HG02588 (cell line): Measurements from ENCODE around the gene KRTAP13-3.

Source experiments
- ATAC-seq: cut with Tn5 transposase; IDR thresholded peaks from one replicate; pipeline ENCODE4 v1.9.1; 2021; ENCODE audit warnings: mild to moderate bottlenecking, moderate library complexity; ENCODE audit not compliant: unreplicated experiment

Gene KRTAP13-3

GRCh38 chr21:30425826-30426225 is at the start of gene KRTAP13-3:
TSS of gene KRTAP13-3 (minus strand) at chr21:30425926. CDS start at chr21:30425912, 14 bp downstream.
- no peak for ATAC-seq

- no peak for ATAC-seq
These were observed 43.4 kb upstream of the KRTAP13-3 start for GRCh38 chr21:30468900-30469714.

GRCh38 chr21:30463713-30464112 is 38.0 kb upstream of the KRTAP13-3 start:
- ATAC-seq = no peak

- ATAC-seq = no peak
These were observed 22.8 kb upstream of the KRTAP13-3 start for GRCh38 chr21:30448514-30448913.

- ATAC-seq = no peak
These were observed 21.3 kb upstream of the KRTAP13-3 start for GRCh38 chr21:30447056-30447455.

DNA sequence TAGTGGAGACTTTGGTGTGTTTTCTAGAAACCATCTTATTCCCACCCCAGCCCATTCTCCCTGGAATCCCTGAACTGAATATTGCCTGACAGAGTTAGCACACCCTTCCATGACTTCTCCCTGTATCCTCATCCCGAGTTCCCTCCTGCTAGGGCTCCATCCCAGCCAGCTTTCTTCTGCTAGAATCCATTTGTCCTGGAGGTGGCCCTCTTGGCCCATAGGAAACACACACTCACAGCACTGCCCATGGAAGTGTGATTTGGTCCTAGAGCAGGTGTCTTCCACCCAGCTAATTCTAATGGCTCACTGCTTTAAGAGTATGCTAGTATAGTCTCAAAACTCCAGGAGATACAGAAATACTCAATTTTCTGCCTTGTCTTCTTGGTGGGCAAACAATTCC is 18.5 kb upstream of the KRTAP13-3 start:
- ATAC-seq = no peak

DNA sequence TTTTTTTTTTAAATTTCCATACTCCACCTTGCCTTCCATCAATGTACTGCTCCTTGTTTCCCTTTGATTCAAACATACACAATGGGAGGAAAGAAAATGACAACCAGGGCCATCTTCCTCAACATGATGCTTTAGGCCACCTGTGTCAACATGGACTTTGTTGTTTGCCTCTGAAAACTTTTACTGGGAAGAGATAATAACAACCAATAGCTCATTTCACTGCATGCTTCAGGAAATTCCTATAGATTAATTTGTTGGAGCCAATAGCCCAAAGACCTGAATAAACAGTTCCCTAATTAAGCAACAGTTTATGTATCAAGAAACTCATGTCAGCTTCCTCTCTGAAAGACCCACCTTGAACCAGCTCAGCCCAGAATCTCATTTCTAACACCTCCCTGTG is 17.5 kb upstream of the KRTAP13-3 start:
- ATAC-seq = no peak

DNA sequence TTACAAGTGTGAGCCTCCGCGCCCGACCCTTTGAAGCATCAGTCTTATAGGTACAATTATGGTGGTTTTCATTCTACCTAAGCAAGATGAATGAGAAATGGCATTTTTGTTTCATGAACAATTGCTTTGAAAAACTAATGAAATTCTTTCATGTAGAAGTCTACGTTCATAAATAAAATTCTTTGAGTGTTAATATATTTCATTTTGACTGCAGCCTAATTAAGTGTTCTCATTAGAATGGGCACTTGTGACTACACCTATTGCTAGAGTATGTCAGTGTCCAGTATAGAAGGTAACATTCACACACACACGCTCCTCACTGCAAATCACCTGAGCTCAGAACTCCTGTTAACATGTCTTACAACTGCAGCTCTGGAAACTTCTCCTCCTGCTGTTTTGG is 14.2 kb upstream of the KRTAP13-3 start, which contains the start of gene KRTAP15-1:
Gene KRTAP15-1, plus strand, starts transcription at position 301 of the 400 bp plus-strand sequence. Its CDS starts 53 bp downstream, at position 354.
- ATAC-seq = no peak

DNA sequence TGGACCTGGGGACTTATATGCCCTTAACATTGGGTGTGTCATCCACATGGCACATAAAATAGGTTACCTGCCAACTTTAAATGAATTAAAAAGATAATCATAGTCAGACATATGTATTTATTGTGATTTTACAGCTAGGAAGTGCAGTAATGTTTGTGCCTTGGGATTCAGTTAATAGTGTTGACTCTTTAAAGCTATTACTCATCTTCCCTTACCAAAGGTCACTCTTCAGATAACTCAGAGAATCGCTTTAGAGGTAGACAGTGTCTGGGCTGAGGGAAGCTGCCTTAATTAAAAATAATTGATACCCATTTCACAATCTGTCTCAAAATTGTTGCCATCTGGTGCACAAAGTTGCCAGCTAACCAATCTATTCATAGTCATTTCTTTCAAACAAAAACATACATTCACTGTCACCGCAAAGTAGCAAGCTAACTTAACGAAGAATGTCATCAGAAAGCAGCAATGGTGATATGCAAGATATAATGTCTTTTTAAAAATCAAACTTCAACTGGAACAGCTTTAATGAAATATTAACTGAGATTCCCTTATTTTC is 11.4 kb upstream of the KRTAP13-3 start:
- no peak for ATAC-seq

- ATAC-seq = peak; percentile 65
These were observed 8.4 kb upstream of the KRTAP13-3 start for GRCh38 chr21:30434033-30434631.

DNA sequence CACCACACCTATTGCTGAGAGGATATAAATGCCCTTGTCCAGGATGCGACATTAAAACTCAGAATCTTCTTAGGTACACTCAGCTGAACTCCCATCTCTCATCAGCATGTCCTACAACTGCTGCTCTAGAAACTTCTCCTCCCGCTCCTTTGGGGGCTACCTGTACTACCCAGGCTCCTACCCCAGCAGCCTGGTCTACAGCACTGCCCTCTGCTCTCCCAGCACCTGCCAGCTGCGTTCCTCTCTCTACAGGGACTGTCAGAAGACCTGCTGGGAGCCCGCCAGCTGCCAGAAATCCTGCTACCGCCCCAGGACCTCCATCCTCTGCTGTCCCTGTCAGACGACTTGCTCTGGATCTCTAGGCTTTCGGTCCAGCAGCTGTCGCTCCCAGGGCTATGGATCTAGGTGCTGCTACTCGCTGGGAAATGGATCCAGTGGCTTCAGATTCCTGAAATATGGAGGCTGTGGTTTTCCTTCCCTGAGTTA is 4.5 kb upstream of the KRTAP13-3 start, which contains the start of gene KRTAP13-4:
Gene KRTAP13-4, plus strand, starts transcription at position 51 of the 486 bp plus-strand sequence. Its CDS starts 56 bp downstream, at position 107.
- no peak for ATAC-seq

- ATAC-seq = no peak
These were observed 1.0 kb upstream of the KRTAP13-3 start for GRCh38 chr21:30426731-30427130.

DNA sequence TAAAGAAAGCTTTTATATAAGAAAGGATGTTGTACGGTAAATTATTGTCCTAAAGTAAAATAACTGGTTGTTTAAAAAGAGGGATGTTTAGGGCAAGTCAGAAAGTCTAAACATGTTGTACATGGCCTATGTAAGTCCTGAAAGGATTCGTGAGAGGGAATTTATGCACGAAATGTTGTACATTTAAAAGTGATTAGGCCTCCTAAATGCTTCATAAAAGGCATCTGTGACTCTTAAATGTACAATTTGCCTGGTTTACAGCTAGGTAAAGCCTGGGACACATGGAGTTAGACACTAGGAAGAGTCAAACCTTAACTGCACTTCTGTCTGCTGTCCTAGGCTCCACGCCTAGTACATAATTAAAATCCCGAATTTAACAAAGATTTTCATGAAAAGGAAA is 9.7 kb downstream of the KRTAP13-3 start:
- ATAC-seq = no peak

- ATAC-seq = no peak
These were observed 16.8 kb downstream of the KRTAP13-3 start for GRCh38 chr21:30408782-30409494.

- no peak for ATAC-seq
These were observed 30.0 kb downstream of the KRTAP13-3 start, which contains the start of gene KRTAP13-1 for GRCh38 chr21:30395731-30396130. TSS of gene KRTAP13-1 (plus strand) at chr21:30396031. CDS start at chr21:30396087, 56 bp downstream.

DNA sequence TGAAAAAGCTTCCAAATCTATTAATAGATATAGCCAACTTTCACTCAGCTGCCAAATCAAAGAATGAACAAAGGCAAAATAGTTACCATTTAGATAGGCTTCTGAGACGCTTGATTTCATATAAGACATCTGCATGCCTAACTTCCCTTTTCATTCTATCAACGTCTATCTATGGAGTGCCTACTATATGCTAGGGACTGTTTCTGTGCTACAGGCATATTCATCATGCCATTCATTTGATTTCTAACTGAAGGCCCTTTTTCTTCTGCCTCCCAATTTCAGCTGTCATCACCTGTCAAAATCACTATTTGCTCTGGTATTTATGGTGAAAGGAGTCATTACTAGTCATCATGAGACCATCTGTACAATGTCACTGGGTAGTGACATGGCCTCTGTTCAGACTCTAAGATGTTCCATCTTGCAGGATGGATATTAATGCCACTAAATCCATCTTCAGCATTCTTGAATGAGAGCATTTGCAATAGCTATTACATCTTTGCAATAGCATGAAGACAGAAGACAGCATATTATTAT is 34.2 kb downstream of the KRTAP13-3 start:
- no peak for ATAC-seq

DNA sequence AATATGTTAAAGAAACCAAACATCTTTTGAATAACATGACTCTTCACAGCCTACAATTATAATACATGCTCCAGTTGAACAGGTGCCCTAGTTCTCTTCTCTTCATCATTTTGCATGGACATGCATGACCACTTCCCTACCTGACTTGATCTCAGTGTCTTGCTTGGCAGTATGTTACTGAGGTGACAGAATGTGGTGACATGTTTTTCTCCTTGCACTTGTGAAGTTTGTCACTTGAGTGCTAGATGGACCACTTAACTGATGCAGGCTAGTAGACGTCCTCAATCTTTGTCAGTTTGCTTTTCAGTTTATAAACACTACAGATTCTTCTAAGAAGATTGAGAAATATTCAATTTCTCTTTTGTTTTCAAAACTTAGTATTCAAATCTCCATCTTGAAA is 43.5 kb downstream of the KRTAP13-3 start:
- ATAC-seq = no peak
